Activated CD8-positive, alpha-beta memory T cell treated with anti-CD3 and anti-CD28 coated beads for 4 hours (primary cell): ENCODE data around the gene OMP.

ENCODE experiments used
- DNase-seq, 2 donors: peaks; one replicate each; pipeline ENCODE4 v3.0.0-alpha.2; 2020; ENCODE audit warnings: low read depth in 2 of 2

Gene OMP

DNA sequence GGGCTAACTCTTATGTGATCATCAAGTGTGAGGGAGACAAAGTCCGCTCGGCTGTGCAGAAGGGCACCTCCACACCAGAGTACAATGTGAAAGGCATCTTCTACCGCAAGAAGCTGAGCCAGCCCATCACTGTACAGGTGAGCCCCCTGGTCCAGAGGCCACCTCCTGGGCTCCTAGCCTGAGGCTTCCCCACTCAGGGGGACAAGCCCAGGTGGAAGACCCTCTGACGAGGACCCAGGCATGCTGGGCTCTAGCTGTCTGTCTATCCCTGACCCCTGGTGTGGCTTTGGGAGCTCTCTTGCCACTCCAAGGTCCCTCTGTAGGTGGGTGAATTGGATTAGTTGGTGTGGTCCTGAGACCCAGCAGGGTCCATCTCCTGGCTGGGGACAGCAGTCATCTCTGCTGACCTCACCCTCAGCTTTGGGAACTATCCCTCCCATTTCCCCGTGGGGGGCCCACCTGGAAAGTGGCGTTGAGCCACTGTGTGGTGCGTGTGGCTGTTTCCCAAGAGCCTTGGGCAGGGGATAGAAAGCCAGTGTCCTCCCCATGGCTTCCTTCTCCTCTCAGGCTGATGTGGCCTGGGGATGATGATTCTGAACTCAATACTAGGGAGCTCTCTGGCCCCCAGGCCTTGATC is 20.1 kb downstream of the OMP start:
- no peak for DNase-seq

DNA sequence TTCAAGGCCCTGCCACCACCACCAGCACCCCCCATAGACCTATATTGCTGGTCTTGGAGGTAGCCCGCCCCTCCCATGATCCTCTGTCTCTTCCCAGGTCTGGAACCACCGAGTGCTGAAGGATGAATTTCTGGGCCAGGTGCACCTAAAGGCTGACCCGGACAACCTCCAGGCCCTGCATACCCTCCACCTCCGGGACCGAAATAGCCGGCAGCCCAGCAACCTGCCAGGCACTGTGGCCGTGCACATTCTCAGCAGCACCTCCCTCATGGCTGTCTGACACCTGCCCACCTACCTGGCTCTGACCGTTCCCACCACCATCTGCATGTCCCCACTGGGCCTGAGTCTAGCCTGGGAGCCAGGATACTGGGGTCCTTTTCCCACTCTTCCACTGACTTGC is 21.0 kb downstream of the OMP start:
- DNase-seq: no peak

DNA sequence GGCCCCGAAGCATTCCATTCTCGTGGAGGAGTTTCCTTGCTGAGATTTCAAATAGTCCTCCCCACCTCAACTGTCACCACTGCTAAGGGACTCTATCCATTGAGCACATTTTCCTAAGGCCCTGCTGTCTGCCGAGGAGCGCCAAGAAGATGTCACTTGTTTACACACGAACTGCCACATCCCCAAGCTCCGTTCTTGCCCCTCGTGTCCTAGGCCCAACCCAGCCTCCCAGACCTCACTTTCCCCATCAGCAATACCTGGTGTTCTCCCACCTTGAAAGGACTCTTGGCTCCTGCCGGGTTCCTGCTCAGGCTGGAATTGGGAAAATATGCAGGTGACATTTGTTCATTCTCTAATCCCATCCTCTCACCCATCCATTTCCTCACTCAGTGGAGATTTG is 21.4 kb downstream of the OMP start:
- no peak for DNase-seq

DNA sequence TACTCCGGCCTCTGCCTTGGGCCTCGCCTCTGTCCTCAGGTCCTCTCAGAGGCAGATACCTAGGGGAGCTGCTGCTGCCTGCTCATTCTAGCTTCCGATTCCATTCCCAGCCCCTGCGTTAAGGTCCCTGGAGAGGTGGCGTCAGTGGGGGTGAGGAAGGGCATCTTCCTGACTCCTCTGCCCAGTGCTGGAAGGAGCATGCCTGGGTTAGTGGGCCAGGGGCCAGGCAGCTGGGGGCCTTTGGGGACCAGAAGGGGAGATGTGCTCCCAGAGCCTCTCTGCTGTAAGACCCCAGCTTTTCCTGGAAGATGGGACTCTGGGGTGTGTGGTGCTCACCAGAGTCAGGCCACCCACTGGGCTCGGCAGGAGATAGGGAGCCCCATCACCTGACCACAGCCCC is 21.8 kb downstream of the OMP start:
- no peak for DNase-seq

DNA sequence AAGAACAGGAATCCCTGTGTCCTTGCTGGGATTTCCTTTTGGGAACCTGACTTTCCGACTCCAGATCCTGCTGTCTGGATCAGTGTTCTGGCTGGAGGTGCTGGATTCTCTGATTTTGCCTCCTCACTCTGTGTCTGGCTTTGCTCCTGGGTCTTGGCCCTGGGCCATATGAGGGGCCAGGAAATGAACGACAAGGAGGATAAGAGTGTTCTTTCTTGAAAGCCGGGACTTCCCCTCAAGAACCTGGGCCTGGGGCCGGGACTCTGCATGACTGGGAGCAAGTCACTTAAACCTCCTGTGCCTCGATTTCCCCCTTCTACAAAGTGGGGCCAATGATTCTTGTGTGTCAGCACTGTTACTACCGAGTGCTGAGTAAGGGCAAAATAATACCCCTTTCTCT is 22.6 kb downstream of the OMP start:
- no peak for DNase-seq

DNA sequence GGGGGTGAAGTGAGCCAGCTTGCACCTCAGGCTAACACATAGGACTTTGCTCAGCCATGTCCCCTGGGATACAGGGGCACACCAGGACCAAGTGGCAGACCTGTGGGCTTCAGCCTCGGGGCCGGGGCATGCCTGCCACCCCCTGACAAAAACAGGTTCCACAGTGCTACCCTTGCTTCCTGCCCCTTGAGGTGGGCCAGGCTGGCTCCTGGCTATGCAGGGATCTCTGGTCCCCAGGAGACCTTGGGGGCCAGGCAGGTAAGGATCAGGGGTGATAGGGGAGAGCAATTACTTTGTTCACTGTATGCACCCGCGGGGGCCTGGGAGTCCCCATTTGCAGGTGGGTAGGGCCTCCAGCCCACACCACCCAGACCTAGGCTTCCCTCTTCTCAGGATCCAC is 23.1 kb downstream of the OMP start:
- DNase-seq: no peak

DNA sequence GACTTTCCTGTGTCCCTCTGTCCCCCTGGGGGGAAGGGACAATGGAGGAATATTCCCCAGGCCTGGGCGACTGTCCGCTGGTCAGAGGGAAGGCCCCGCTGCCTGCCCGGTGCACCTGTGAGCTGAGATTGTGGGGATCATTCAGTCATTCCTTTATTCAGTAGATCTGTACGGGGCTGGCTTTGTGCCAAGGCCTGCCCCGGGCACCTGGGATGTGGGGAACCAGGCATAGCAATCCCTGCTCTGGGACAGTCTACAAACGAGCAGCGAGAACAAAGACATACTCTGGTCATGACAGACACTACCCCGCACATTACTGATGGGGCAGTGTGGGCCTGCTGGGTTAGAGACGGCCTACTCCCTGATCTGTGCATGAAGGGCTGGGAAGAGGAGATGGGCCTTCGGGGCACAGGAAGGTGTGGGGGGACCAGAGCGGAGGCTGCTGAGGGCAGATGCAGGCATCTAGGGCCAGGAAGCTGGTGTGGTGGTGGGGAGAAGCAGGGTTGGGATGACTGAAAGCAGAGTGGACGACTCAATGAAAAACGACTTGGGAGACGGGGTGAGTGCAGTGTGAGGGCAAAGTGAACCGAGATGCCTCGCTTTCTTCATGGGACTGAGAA is 23.6 kb downstream of the OMP start:
- no peak for DNase-seq

DNA sequence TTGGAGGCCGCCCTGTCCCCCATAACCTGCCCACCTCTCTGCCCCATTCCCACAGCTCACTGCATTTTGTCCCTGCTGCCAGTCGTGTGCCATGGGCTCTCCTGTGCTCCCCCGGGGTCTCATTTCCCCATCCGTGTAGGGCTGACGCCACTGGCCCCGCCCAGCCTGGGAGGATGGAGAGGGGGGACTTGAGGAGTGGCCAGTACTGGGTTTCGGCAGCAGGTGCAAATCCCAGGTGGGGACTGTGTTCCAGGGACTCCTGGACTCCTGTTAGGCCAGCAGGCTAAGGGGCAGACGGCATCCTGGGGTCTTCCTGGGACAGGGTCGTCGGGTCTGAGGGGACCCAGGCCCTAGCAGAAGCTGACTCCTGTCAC is 24.2 kb downstream of the OMP start:
- no peak for DNase-seq

DNA sequence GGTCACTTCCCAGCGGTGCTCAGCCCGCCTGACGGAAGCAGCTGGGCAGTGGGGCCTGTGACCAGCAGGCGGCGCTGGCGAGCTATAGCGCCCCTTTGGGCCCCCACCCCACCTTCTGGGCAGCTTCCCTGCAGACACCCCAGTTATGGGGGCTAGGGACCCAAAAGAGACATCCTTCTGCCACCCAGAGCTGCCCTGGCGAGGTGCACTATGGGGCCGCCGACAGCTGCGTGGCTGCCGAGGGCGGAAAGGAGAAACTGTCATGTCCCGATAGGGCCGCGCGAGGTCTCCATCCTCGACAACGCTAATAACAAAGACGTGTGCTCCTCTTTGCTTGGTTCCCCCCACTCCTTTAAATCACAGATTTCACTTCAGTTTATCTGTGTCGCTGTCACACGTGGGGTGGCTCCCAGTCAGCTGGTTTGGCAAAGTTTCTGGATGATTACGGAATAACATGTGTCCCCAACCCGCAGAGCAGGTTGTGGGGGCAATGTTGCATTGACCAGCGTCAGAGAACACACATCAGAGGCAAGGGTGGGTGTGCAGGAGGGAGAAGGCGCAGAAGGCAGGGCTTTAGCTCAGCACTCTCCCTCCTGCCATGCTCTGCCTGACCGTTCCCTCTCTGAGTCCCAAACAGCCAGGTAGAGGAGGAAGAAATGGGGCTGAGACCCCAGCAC is 24.7 kb downstream of the OMP start:
- DNase-seq: peak in 1 of 2 donors; percentile 21

DNA sequence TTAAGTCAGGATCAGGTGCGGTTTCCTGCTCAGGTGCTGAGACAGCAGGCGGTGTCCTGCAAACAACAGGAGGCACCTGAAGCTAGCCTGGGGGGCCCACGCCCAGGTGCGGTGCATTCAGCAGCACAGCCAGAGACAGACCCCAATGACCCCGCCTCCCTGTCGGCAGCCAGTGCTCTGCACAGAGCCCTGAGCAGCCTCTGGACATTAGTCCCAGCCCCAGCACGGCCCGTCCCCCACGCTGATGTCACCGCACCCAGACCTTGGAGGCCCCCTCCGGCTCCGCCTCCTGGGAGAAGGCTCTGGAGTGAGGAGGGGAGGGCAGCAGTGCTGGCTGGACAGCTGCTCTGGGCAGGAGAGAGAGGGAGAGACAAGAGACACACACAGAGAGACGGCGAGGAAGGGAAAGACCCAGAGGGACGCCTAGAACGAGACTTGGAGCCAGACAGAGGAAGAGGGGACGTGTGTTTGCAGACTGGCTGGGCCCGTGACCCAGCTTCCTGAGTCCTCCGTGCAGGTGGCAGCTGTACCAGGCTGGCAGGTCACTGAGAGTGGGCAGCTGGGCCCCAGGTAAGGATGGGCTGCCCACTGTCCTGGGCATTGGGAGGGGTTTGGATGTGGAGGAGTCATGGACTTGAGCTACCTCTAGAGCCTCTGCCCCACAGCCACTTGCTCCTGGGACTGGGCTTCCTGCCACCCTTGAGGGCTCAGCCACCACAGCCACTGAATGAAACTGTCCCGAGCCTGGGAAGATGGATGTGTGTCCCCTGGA is 25.5 kb downstream of the OMP start, which contains the start of gene MYO7A:
MYO7A (plus strand) TSS at position 327 of the 772 bp plus-strand sequence. CDS start 2,389 bp downstream, outside the sequence.
- DNase-seq: no peak

DNA sequence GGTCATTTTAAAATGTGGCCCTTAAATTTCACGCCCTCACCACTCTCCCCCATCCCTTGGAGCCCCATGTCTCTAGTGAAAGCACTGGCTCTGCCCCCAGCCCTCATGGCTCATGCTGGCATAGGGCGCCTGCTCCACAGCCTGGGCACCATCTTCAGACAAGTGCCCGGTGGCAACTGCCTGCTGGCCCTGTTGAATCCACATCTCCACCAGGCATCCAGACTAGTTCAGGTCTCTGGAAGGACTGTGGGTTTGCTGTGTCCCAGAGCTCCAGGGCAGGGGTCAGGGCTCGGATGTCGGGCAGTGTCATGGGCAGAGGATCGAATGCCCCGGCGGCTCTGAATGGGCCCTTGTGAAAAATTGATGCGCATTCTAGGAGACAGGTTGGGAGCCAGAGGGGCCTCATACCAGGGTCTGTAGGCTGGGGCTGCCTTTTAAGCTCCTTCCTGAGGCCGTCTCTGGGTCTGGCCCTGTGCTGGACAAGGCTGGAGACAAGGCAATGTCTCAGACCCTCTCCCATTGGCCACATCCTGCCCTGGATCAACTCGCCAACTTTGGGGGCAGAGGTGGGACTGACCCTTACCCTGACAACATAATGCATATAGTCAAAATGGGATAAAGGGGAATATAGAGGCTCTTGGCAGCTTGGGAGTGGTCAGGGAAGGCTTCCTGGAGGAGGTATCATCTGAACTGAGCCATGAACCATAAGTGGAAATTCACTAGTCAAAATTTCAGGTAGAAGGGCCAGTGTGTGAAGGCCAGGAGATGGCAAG is 26.6 kb downstream of the OMP start:
- DNase-seq: no peak

DNA sequence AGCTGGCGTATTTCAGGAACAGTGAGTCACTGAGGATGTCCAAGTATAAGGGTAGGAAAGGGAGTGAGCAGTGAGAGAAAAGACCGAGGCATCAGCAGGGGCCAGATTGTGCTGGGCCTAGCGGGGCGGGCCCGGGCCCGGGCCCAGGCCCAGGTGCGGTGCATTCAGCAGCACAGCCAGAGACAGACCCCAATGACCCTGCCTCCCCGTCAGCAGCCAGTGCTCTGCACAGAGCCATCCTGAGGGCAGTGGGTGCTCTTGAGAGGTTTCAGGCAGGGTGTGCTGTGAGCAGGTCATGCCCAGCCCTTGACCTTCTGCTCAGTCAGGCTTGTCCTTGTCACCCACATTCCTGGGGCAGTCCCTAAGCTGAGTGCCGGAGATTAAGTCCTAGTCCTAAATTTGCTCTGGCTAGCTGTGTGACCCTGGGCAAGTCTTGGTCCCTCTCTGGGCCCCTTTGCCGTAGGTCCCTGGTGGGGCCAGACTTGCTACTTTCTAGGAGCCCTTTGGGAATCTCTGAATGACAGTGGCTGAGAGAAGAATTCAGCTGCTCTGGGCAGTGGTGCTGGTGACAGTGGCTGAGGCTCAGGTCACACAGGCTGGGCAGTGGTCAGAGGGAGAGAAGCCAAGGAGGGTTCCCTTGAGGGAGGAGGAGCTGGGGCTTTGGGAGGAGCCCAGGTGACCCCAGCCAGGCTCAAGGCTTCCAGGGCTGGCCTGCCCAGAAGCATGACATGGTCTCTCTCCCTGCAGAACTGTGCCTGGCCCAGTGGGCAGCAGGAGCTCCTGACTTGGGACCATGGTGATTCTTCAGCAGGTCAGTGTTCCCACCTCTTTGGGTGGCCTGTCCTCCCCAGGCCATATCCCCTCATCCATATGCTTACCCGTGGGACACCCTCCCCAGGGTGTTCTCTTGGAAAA is 27.5 kb downstream of the OMP start:
- DNase-seq: no peak

DNA sequence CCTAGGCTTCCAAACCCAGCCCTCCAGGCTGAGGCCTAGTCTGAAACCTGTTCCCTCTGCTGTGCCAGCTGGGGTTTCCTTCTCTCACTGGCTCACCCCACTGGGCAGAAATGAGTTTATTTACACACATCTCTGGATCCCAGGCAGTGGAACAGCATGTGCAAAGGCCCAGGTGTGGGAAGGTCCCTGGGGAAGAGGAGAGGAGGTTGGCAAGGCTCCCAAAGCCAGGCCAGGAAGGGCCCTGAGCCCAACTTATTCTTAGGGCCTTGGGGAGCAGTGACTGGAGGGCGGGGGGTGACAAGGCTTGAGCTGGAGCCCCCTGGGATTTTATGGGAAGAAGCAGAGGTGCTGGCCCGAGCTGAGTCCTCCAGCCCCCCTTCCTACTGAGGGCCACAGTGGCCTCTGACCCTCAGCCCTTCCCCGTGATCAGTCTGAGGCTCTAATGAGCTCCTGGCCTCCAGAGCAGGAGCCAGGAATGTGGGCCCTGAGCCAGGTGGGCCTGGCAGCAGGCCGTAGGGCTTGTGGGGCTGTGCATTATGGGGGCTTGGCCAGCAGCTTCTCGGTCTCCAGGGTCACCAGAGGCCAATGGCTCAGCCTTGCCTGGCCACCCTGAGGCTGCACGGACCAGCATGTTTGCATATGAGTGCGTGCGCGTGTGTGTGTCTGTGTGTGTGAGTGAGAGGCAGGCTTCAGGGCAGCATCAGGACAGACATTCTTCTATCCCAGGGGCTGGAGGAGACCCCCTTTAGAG is 28.3 kb downstream of the OMP start:
- no peak for DNase-seq

DNA sequence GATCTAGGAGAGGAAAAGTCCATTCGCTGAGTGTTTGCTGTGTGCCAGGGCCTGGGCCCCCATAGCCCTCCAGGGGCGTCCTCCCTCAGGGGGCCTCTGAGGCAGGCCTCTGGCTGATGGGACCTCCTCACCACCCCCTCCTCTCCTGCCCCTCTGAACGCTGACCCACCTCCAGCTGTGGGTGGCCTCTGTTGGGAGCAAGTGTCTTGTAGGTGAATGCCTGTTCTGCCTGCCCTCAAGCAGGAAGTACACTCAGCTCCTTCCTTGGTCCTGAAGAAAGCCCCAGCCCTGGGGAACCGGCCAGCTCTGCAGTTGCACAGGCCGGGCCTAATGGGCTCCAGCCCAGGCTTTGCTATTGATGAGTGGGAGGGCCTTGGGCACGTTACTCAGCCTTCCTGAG is 28.9 kb downstream of the OMP start:
- DNase-seq: no peak

DNA sequence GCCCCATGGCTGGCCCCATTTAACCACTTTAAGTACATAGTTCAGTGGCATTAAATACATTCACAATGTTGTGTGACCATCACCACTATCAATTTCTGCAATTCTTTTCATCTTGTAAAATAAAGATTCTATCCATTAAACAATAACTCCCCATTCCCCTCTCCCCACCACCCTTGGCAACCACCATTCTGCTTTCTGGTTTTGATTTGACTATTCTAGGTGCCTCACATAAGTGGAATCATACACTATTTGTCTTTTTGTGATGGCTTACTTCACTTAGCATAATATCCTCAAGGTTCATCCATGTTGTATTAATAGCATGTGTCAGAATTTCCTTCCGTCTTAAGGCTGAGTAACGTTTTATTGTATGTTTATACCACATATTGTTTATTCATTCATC is 32.4 kb downstream of the OMP start:
- no peak for DNase-seq

DNA sequence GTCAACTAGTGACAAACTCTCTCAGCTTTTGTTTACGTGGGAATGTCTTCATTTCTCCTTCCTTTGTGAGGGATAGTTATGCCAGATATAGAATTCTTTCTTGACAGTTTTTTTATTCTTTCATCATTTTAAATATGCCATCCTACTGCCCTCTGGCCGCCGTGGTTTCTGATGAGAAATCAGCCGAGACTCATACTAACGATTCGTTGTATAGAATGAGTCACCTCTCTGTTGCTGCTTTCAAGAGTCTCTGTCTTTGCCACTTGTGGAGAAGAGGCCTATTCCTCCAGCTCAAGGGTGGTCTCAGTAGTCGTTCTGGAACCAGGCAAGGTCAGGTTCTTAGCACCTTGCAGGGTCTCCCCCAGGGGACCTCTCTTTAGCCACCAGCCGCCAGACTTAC is 33.4 kb downstream of the OMP start:
- no peak for DNase-seq

DNA sequence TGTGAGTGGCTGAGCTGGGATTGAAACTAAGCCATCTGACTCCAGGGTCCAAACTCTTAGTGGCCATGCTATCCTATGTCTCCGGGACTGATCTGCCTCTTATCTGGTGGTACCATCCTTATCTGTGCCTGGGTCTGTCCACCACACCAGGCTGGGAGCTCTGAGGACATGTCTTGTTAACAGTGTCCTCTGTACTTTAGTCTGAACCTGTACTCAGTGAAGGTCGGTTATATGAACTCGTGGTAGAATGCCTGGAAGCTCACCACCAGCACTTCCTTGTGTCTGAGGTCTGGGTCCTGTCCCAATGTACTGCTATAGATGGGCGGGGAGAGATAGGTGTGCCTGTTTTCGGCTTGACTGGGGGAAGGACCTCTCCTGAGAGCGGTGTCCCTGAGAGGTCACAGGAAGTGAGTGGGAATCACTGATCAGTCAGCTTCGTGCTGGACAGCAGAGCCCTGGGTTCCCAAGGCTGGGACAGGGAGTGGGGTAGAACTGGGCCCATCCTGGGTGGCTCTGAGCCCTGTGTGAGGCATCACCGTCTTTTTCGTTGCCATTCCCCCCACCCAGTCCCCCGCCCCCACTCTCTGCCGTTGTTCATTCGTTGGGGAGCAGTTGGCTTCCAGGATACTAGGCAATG is 34.3 kb downstream of the OMP start:
- DNase-seq: no peak

DNA sequence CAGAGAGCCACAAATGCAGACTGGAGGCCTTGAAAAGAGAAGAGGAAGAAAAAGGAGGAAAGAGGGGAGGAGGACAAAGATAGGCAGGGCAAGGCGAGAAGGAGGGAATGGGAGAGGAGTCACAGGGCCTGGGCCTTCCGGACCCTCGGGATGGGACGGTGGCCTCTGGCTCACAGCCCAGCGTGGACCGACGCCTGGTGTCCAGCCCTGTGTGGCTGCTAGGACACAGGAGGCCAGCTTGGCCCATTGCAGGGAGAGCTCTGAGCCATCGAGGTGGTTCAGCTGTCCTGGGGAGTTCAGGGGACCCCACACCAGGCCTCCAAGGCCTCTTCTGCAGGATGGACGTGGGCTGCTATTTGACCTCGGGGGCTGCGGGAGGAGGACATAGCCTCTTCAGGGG is 34.8 kb downstream of the OMP start:
- no peak for DNase-seq

DNA sequence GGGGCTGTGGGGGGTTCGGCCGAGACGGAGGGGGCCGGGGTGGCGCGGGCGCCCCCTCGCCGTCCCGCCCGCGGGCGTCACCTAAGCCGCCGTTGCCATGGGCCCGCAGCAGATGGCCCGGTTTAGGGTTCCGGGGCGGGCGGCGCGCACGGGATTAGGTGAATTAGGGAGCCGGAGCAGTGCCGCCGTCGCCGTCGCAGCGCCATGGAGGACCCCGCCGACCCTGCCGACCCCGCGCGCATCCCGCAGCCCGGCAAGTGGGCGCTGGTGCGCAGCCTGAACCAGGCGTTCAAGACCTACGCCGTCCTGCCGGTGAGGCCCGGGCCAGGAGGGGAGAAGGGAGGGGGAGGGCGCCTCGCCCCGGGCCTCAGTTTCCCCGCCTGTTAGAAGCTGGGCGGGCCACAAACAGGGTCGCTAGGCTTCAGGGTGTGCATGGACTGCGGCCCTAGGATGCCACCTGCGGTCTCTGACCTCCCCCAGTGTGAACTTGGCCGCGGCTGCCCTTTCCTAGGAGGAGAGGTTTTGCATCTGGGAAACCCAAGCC is 35.5 kb downstream of the OMP start:
- no peak for DNase-seq
